Limb (tissue), 2 donors: ENCODE results near the gene FAM174B.

ENCODE experiments used
- DNase-seq, 2 donors: peaks; one replicate each; pipeline ENCODE4 v3.0.0-alpha.2; 2016; ENCODE audit errors: extremely low spot score in 2 of 2

Gene FAM174B

GRCh38 chr15:92574566-92574965, 81.0 kb downstream of the FAM174B start:
- DNase-seq: no peak

- no peak for DNase-seq
These were observed 81.4 kb downstream of the FAM174B start for GRCh38 chr15:92574161-92574560.

GRCh38 chr15:92571824-92572223, 83.8 kb downstream of the FAM174B start:
- DNase-seq: no peak

- no peak for DNase-seq
These were observed 85.2 kb downstream of the FAM174B start for GRCh38 chr15:92570391-92570790.

GRCh38 chr15:92569778-92570177, 85.8 kb downstream of the FAM174B start:
- DNase-seq: no peak
